HK-2 (cell line): Measurements from ENCODE around the gene MBD6.
"Not testable (repeated sequence)": the region's sequence is repeated elsewhere in the genome, so short reads cannot be mapped to it uniquely, and the experiment has no call there.

Source experiments
- DNase-seq: peaks from one replicate; pipeline ENCODE4 v3.0.0-alpha.2; 2018; ENCODE audit not compliant: unreplicated experiment

The MBD6 gene

GRCh38 chr12:57488402-57489156 lies 34.0 kb upstream of the MBD6 start:
- no peak for DNase-seq

DNA sequence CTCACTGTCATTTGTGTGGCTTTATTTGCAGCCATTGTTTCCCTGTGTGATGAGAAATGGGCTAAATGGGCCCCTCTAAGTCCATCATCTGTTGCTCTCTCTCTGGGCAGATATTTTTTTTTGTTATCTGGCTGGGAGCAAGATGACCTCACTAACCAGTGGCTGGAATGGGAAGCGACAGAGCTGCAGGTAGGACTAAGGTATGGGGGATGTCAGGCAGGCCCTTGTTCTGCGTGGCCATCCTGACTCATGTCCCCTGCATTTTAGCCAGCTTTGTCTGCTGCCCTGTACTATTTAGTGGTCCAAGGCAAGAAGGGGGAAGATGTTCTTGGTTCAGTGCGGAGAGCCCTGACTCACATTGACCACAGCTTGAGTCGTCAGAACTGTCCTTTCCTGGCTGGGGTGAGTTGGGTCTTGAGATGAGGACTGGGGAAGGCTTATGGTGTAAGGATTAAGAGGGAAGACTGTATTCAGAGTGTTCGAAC lies 33.4 kb upstream of the MBD6 start:
- no peak for DNase-seq

DNA sequence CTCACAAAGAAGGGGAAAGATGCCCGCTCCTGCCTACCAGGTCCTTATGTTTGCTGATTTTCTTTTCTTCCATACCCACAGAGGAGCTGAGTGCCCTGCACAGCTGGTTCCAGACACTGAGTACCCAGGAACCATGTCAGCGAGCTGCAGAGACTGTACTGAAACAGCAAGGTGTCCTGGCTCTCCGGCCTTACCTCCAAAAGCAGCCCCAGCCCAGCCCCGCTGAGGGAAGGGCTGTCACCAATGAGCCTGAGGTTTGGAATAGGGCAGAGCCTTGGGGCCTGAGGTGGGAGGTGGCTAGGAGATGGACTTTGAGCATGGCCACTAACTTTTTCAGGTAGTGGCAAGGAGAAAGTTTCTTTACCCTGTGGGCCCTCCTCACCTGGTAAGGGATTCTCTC lies 32.5 kb upstream of the MBD6 start:
- no peak for DNase-seq

DNA sequence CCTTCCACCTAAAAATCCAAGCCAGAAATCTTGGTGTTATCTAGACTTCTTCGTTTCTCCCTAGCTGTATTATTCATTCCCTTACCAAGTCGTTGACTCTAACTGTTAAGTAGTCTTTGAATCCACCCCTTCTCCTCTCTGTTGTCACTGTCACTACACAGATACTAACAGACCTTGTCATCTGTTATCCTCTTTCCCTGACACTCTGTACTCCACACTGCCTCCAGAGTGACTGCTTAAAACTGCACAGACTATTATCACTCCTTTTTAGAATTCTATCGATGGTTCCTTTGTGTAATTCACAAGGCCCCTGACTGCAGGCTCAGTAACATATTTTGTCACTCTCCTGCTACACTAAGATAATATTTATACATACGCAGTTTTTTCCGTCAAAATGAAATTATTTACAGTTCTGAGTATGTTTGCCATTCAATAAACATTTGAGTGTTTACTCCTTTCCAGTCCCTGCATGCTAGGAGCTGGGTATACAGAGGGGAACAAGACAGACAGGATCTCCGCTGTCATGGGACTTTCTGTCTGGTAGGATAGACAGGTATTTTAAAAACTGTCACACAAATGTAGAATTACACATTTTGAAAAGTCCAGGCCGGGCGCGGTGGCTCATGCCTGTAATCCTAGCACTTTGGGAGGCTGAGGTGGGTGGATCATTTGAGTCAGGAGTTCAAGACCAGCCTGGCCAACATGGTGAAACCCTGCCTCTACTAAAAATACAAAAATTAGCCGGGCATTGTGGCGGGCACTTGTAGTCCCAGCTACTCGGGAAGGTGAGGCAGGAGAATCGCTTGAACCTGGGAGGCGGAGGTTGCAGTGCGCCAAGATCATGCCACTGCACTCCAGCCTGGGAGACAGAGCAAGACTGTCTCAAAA lies 31.0 kb upstream of the MBD6 start:
- no peak for DNase-seq

DNA sequence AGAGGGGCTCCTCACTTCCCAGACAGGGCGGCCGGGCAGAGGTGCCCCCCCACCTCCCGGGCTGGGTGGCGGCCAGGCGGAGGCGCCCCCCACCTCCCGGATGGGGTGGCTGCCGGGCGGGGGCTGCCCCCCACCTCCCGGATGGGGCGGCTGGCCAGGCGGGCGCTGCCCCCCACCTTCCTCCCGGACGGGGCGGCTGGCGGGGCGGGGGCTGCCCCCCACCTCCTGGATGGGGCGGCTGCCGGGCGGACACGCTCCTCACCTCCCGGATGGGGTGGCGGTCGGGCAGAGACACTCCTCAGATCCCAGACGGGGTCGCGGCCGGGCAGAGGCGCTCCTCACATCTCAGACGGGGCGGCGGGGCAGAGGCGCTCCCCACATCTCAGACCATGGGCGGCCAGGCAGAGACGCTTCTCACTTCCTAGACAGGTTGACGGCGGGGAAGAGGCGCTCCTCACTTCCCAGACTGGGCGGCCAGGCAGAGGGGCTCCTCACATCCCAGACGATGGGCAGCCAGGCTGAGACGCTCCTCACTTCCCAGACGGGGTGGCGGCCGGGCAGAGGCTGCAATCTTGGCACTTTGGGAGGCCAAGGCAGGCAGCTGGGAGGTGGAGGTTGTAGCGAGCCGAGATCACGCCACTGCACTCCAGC lies 27.4 kb upstream of the MBD6 start:
- DNase-seq: not testable (repeated sequence)

GRCh38 chr12:57496822-57497221 lies 25.8 kb upstream of the MBD6 start:
- no peak for DNase-seq

GRCh38 chr12:57497223-57498131 lies 25.1 kb upstream of the MBD6 start:
- DNase-seq: no peak

- DNase-seq: no peak
Observed at GRCh38 chr12:57498132-57498502, 24.5 kb upstream of the MBD6 start.

- DNase-seq: no peak
Observed at GRCh38 chr12:57498571-57498970, 24.1 kb upstream of the MBD6 start.

- no peak for DNase-seq
Observed at GRCh38 chr12:57500213-57500612, 22.4 kb upstream of the MBD6 start.

GRCh38 chr12:57502311-57502969 lies 20.2 kb upstream of the MBD6 start:
- not testable (repeated sequence) for DNase-seq

DNA sequence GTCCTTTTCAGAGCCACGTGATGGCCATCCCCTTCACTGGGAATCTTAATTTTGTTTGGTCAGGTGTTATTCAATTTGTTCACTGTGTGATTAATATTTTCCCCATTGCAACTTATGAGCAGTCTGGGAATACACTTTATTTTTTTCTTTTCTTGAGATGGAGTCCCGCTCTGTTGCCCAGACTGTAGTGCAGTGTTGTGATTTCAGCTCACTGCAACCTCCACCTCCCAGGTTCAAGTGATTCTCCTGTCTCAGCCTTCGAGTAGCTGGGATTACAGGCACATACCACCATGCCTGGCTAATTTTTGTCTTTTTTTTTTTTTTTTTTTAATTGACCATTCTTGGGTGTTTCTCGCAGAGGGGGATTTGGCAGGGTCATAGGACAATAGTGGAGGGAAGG lies 16.1 kb upstream of the MBD6 start:
- not testable (repeated sequence) for DNase-seq

DNA sequence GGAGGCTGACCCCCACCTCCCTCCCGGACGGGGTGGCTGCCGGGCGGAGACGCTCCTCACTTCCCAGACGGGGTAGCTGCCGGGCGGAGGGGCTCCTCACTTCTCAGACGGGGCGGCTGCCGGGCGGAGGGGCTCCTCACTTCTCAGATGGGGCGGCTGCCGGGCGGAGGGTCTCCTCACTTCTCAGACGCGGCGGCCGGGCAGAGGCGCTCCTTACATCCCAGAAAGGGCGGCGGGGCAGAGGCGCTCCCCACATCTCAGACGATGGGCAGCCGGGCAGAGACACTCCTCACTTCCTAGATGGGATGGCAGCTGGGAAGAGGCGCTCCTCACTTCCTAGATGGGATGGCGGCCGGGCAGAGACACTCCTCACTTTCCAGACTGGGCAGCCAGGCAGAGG lies 14.8 kb upstream of the MBD6 start:
- not testable (repeated sequence) for DNase-seq

- DNase-seq: no peak
Observed at GRCh38 chr12:57511161-57511560, 11.5 kb upstream of the MBD6 start.

DNA sequence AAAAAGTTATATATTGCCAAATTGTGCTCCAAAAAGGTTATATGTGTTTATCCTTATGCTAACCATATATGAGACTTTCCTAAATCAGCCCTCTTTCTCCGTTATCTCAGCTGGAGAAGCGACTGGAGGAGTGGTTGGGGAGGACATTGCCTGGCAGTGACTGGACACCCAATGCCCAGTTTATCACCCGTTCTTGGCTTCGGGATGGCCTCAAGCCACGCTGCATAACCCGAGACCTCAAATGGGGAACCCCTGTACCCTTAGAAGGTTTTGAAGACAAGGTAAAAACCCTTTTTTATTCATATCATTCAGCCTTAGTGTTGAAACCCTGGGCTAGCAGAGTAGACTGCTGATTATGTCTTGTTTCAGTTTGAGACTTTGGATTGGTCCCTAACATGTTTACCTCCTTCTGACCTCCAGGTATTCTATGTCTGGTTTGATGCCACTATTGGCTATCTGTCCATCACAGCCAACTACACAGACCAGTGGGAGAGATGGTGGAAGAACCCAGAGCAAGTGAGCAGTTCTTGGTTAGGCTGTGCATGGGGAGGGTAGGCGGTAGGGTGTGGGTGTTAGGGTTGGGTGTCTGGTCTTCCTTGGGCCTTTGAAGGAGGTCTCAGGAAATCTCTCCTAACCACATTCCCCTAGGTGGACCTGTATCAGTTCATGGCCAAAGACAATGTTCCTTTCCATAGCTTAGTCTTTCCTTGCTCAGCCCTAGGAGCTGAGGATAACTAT lies 10.9 kb upstream of the MBD6 start:
- no peak for DNase-seq

- no peak for DNase-seq
Observed at GRCh38 chr12:57512665-57513064, 10.0 kb upstream of the MBD6 start.

DNA sequence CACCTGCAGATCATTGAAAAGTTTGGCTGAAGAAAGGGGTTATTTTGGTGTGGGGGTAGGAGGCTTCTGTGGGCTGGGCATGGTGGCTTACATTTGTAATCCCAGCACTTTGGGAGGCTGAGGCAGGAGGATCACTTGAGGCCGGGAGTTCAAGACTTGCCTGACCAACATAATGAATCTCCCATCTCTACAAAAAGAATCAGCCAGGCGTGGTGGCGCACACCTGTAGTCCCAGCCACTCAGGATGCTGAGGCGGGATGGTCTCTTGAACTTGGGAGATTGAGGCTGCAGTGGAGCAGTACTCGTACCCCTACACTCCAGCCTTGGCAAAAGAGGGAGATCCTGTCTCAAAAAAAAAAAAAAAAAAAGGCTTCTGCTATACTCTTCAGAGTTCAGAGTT lies 9.4 kb upstream of the MBD6 start:
- no peak for DNase-seq

GRCh38 chr12:57513677-57514076 lies 8.9 kb upstream of the MBD6 start:
- DNase-seq: not testable (repeated sequence)

GRCh38 chr12:57514246-57514645 lies 8.4 kb upstream of the MBD6 start:
- DNase-seq: not testable (repeated sequence)
